KMS-11 (cell line): ENCODE measurements around the gene MAP6.

ENCODE experiments used
- H2AFZ ChIP-seq: fragments of 200-600 bp; sonication (generic); 2 replicates; pipeline ENCODE4 v1.6.1; 2016; ENCODE audit warnings: antibody characterized with exemption, mixed run types, low read depth
- H3K27ac ChIP-seq: fragments of 200-600 bp; sonication (generic); 2 replicates; pipeline ENCODE4 v1.6.1; 2016; ENCODE audit warnings: mild to moderate bottlenecking, mixed run types
- H3K27me3 ChIP-seq: fragments of 200-600 bp; sonication (generic); 2 replicates; pipeline ENCODE4 v1.6.1; 2017; ENCODE audit warnings: mild to moderate bottlenecking, low read depth, mixed run types, moderate library complexity; ENCODE audit not compliant: insufficient read depth
- H3K36me3 ChIP-seq: fragments of 200-600 bp; sonication (generic); 2 replicates; pipeline ENCODE4 v1.6.1; 2017; ENCODE audit warnings: mild to moderate bottlenecking, mixed run types; ENCODE audit not compliant: insufficient read depth
- H3K4me1 ChIP-seq: fragments of 200-600 bp; sonication (generic); 2 replicates; pipeline ENCODE4 v1.6.1; 2016; ENCODE audit warnings: mild to moderate bottlenecking, low read depth, mixed run types; ENCODE audit not compliant: poor library complexity, severe bottlenecking
- H3K4me2 ChIP-seq: fragments of 200-600 bp; sonication (generic); 2 replicates; pipeline ENCODE4 v1.7.0; 2016; ENCODE audit warnings: mild to moderate bottlenecking, mixed run types
- H3K4me3 ChIP-seq: fragments of 200-600 bp; sonication (generic); IDR thresholded peaks from 2 replicates; pipeline ENCODE4 v1.6.1; 2017; ENCODE audit warnings: low read depth, low read length, mixed read lengths; ENCODE audit not compliant: insufficient read depth
- H3K79me2 ChIP-seq: fragments of 200-600 bp; sonication (generic); 2 replicates; pipeline ENCODE4 v1.6.1; 2016; ENCODE audit warnings: low read depth, mixed run types; ENCODE audit not compliant: insufficient read depth
- H3K9ac ChIP-seq: fragments of 200-600 bp; sonication (generic); 2 replicates; pipeline ENCODE4 v1.6.1; 2016; ENCODE audit warnings: mild to moderate bottlenecking, mixed run types
- H4K20me1 ChIP-seq: fragments of 200-600 bp; sonication (generic); 2 replicates; pipeline ENCODE4 v1.6.1; 2016; ENCODE audit warnings: mild to moderate bottlenecking, mixed run types; ENCODE audit not compliant: insufficient read depth
- TF ChIP-seq, protein P1 (sequence below): fragments of 200-600 bp; sonication (generic); conservative IDR thresholded peaks from 2 replicates; pipeline ENCODE4 v1.6.1; 2017; ENCODE audit warnings: low read depth, mild to moderate bottlenecking, antibody characterized with exemption, low read length, moderate library complexity, mixed read lengths

The MAP6 gene

DNA sequence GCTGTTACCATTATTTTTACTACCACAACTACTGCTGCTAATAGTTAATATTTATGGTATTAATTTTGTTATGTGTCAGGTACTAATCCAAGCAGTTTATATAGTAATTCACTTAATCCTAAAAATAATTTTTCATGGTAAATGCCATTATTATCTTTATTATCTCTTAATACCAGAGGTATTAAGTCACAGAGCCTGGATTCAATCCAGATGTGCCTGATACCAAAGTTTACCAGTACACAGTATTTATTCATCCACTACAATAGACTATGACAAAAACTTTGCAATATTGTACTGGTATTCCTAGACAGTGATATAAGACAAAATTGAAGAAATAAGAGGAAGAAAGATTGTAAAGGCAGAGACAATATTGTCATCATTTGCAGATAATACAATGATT is 24.5 kb downstream of the MAP6 start:
- no peaks in the 10 kb centered on the region for H3K36me3 ChIP-seq
- H3K79me2 ChIP-seq = no peaks in the 10 kb centered on the region
- H3K27me3 ChIP-seq = no peaks in the 10 kb centered on the region
- no peaks in the 10 kb centered on the region for H3K4me1 ChIP-seq
- H3K9ac ChIP-seq = no peak overlapping the region
- TF ChIP-seq, protein P1, sequence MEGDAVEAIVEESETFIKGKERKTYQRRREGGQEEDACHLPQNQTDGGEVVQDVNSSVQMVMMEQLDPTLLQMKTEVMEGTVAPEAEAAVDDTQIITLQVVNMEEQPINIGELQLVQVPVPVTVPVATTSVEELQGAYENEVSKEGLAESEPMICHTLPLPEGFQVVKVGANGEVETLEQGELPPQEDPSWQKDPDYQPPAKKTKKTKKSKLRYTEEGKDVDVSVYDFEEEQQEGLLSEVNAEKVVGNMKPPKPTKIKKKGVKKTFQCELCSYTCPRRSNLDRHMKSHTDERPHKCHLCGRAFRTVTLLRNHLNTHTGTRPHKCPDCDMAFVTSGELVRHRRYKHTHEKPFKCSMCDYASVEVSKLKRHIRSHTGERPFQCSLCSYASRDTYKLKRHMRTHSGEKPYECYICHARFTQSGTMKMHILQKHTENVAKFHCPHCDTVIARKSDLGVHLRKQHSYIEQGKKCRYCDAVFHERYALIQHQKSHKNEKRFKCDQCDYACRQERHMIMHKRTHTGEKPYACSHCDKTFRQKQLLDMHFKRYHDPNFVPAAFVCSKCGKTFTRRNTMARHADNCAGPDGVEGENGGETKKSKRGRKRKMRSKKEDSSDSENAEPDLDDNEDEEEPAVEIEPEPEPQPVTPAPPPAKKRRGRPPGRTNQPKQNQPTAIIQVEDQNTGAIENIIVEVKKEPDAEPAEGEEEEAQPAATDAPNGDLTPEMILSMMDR = no peak
- no peak overlapping the region for H2AFZ ChIP-seq
- no peak overlapping the region for H3K4me2 ChIP-seq
- H3K4me3 ChIP-seq = no peak overlapping the region
- H4K20me1 ChIP-seq = no peaks in the 10 kb centered on the region
- H3K27ac ChIP-seq = no peak overlapping the region

DNA sequence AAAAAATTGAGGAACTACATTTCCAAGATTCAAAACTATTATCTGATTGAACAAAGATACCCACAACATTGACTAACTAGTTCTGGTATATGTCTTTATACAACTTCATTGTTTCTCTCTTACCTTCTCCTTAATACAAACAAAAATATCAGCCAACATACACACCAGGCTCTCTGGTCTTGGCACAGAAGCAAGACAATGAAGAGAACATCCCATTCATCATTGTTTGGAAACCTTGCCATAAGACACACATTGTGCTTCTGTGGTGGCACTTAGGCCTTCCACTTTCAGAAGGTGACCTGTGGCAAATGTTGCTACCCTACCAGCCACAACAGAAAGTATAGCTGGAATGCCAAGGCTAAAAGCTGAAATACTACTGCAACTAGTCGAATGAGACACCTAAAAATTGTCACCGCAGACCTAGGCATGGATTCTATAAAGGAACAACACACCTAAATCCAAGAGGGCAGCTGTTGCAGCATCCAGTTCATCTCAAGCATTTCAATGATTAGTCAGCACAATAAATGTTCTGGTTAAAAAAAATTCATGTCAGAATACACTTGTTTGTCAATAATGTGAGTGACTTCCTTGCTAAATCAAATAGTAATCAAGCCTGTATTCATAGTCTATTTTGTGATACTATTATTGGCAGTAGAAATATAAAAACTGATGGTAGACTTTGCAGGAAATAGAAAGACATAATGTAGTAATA is 26.3 kb downstream of the MAP6 start:
- Histone ChIP-seq H3K36me3 (no peaks in the 10 kb centered on the region), H3K27ac (no peak overlapping the region), H3K27me3 (no peaks in the 10 kb centered on the region), H3K9ac (no peak overlapping the region), H3K79me2 (no peaks in the 10 kb centered on the region), H3K4me1 (no peaks in the 10 kb centered on the region), H3K4me3 (no peak overlapping the region), H3K4me2 (no peak overlapping the region), H2AFZ (no peak overlapping the region), H4K20me1 (no peaks in the 10 kb centered on the region)
- TF ChIP-seq, protein P1 = no peak

DNA sequence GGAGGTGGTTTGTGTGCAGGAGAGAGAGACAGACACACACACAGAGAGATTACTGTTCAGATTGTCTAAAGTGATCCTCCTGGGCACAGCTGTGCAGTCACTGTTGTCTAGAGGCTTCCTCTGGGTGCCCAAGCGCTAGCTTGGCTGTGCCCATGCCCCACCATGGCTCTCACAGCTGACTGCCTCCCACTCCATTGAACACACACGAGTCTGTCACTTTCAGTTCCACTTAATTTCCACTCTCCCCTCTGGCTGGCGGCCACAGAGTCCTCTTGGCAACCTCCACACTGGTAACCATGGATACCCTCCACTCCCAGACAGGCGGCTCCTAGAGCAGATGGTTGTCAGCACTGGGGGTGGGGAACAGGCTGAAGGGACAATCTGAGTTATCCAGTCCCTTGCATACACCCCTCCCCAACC is 29.1 kb downstream of the MAP6 start:
- Histone ChIP-seq H2AFZ (no peak overlapping the region), H3K79me2 (no peaks in the 10 kb centered on the region), H3K27ac (no peak overlapping the region), H3K27me3 (no peaks in the 10 kb centered on the region), H3K4me1 (peaks cover 7% of the 10 kb centered on the region), H3K36me3 (no peaks in the 10 kb centered on the region), H3K4me3 (no peak overlapping the region), H4K20me1 (no peaks in the 10 kb centered on the region), H3K4me2 (no peak overlapping the region), H3K9ac (no peak overlapping the region)
- TF ChIP-seq, protein P1 = no peak

DNA sequence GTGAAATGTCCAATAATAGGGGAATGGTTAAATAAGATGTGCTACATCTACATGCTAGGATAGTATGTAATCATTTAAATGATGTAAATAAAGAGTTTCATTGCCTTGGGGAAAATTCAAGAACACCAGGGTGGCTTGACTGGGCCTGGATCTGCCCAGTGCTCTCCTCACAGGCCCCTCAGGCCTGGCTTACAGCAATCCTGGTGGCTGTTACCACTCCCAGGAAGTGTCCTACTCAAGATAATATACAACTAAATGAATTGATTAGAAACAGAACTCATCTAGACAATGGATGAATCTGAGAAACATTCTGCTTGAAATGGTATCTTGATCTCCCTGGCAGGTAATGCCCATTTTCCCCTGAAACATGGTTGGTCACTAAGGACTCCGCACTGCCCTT is 30.8 kb downstream of the MAP6 start:
- Histone ChIP-seq H3K27ac (no peak overlapping the region), H3K4me2 (no peak overlapping the region), H3K9ac (no peak overlapping the region), H3K79me2 (no peaks in the 10 kb centered on the region), H3K36me3 (no peaks in the 10 kb centered on the region), H3K4me1 (peaks cover 7% of the 10 kb centered on the region), H2AFZ (no peak overlapping the region), H3K4me3 (no peak overlapping the region), H4K20me1 (no peaks in the 10 kb centered on the region), H3K27me3 (no peaks in the 10 kb centered on the region)
- TF ChIP-seq, protein P1 = no peak
